PC-3 (cell line): ENCODE data around the gene GLS.

Source experiments
- CTCF ChIP-seq: fragments of 300-600 bp; sonication (generic); conservative IDR thresholded peaks from 2 replicates; pipeline ENCODE4 v1.5.1; 2017; ENCODE audit warnings: antibody characterized with exemption, low read depth, mild to moderate bottlenecking, low read length
- EZH2 ChIP-seq: fragments of 300-600 bp; sonication (generic); IDR thresholded peaks from one replicate; pipeline ENCODE4 v1.6.1; 2017; ENCODE audit warnings: antibody characterized with exemption, mild to moderate bottlenecking, low read length; ENCODE audit not compliant: unreplicated experiment

- TF ChIP-seq CTCF (no peak), EZH2 (no peak)
These were observed 49.3 kb downstream of the GLS start for GRCh38 chr2:190929919-190930318.
